Body of pancreas (tissue), 4 donors: ENCODE results near the gene SNRPD3. TPM values are rescaled to one million over a fixed set of nuclear protein-coding genes. Genes with fewer than 3 reads are reported as not detected.
"Not testable (repeated sequence)": the region's sequence is repeated elsewhere in the genome, so short reads cannot be mapped to it uniquely, and the experiment has no call there.

ENCODE experiments used
- ATAC-seq: fragments of 150-250 bp; one replicate; pipeline ENCODE4 v1.9.1; 2016
- DNase-seq, 4 donors: peaks; one replicate each; pipeline ENCODE4 v3.0.0-alpha.2; 2019
- H3K27ac ChIP-seq, 4 donors: fragments of 200-600 bp; sonication (generic); 1 replicate in 3 of 4; 2 replicates in 1 of 4; pipeline versions ENCODE4 v1.5.1 to v1.6.1; 2016 to 2019; ENCODE audit warnings: mild to moderate bottlenecking in 1 of 4, mixed read lengths in 1 of 4, moderate library complexity in 1 of 4
- H3K27me3 ChIP-seq, 2 donors: fragments of 200-600 bp; sonication (generic); one replicate each; pipeline ENCODE4 v1.6.0; 2016; ENCODE audit warnings: mild to moderate bottlenecking in 1 of 2
- H3K36me3 ChIP-seq, 2 donors: fragments of 200-600 bp; sonication (generic); replicated peaks in 1 of 2; 2 replicates each; pipeline ENCODE4 v1.5.1; 2016; ENCODE audit warnings: low read depth in 2 of 2; ENCODE audit not compliant: insufficient read depth in 1 of 2
- H3K4me1 ChIP-seq: fragments of 200-600 bp; sonication (generic); one replicate; pipeline ENCODE4 v1.6.0; 2016
- H3K4me3 ChIP-seq, 2 donors: fragments of 200-600 bp; sonication (generic); 1 replicate in 1 of 2; 2 replicates in 1 of 2; pipeline ENCODE4 v1.5.1; 2016 to 2019
- H3K9me3 ChIP-seq, 3 donors: fragments of 200-600 bp; sonication (generic); 1 replicate in 2 of 3; 2 replicates in 1 of 3; pipeline ENCODE4 v1.5.1; 2016
- WGBS, 2 donors: methylation state at CpG; one replicate each; pipeline ENCODE4 v1.1.5; 2017; 5-methylcytosine and 5-hydroxymethylcytosine counted together
- intact Hi-C: fragments of 100-400 bp; cut with DNase I; formaldehyde crosslinking; loops from one replicate; pipeline ENCODE4 v1.15.1; 2023
- total RNA-seq, 2 donors: library from RNA; depleted of rRNA; stranded (reverse); fragments of >200 nt; gene quantifications; one replicate each; pipeline ENCODE4 v1.1.0, GENCODE V29; 2016

SNRPD3 gene
- total RNA-seq, 2 donors from 2014 or later: 30.4 to 65.6 TPM

- intact Hi-C loops, DNase-seq: not testable (repeated sequence)
- 80 to 85% methylated on average over 5 to 15 of the region's 15 CpGs for WGBS, 2 donors
Measured at GRCh38 chr22:24614794-24615193, 59.0 kb downstream of the SNRPD3 start.

GRCh38 chr22:24621244-24621643 is 65.4 kb downstream of the SNRPD3 start:
- H3K27ac ChIP-seq, H3K4me1 ChIP-seq, H3K27me3 ChIP-seq, H3K9me3 ChIP-seq, H3K4me3 ChIP-seq, DNase-seq, H3K36me3 ChIP-seq, ATAC-seq, intact Hi-C loops: not testable (repeated sequence)
- WGBS, 2 donors: 71% methylated on average over 3 of the region's 5 CpGs; no CpG with 5 or more reads in 1 of the 2 donors

More at GRCh38 chr22:24614794-24615193, 59.0 kb downstream of the SNRPD3 start:
- H3K4me1 ChIP-seq, H3K27ac ChIP-seq, ATAC-seq, H3K36me3 ChIP-seq, H3K4me3 ChIP-seq, H3K27me3 ChIP-seq, H3K9me3 ChIP-seq: not testable (repeated sequence)

DNA sequence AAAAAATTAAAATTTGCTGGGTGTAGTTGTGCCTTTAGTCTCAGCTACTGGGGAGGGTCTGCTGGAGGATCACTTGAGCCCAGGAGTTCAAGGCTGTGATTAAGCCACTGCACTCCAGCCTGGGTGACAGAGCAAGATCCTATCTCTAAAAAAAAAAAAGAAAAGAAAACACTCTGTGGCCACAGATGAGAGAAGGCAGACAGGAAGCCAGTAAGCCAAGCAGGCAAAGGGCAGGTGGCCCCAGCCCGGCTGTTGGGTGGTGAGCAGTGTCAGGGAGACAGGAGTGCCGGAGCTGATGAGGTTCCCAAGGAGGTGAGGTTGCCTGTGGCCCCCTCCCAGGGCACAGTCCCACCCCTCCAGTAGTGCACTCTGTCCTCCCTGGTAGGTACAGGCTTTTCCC is 66.8 kb downstream of the SNRPD3 start:
- H3K4me3 ChIP-seq, H3K9me3 ChIP-seq, ATAC-seq, H3K27ac ChIP-seq, intact Hi-C loops, H3K36me3 ChIP-seq, H3K4me1 ChIP-seq, DNase-seq, H3K27me3 ChIP-seq: not testable (repeated sequence)
- 82 to 90% methylated on average over 2 of the region's 2 CpGs for WGBS, 2 donors

Other genes starting within 250 kb of the SNRPD3 start
- 10 to 100 TPM in 1 of 2 donors, 1 to 10 TPM in 1; 2.1 to 19.4 TPM for gene ADORA2A, start 128.4 kb upstream of the SNRPD3 start, total RNA-seq
- under 1 TPM in 1 of 2 donors, not detected in 1; 0.52 TPM for gene UPB1, start 60.7 kb upstream of the SNRPD3 start, total RNA-seq
- gene GUCD1, start 861 bp upstream of the SNRPD3 start, total RNA-seq: 10 to 100 TPM; 44.4 to 58.7 TPM
- 10 to 100 TPM; 20.8 to 33.9 TPM for gene LRRC75B, start 37.1 kb downstream of the SNRPD3 start, total RNA-seq
- 10 to 100 TPM; 45.4 to 58.7 TPM for gene GGT1, start 47.2 kb downstream of the SNRPD3 start, total RNA-seq
- gene PIWIL3, start 218.7 kb downstream of the SNRPD3 start, total RNA-seq: not detected